Uterus (tissue), 2 donors: ENCODE data around the gene RRAGD.

Experiments used
- POLR2A ChIP-seq, 2 donors: fragments of 450-650 bp; IDR thresholded peaks; one replicate each; pipeline ENCODE4 v1.6.1; 2016; ENCODE audit warnings: antibody characterized with exemption in 2 of 2, mild to moderate bottlenecking in 1 of 2, moderate library complexity in 1 of 2
- TF ChIP-seq, protein P1 (sequence below), 4 experiments: fragments of 200-600 bp in 2 of 4; fragments of 450-650 bp in 2 of 4; sonication (generic) in 2 of 4; IDR thresholded peaks; one replicate each; pipeline ENCODE4 v1.5.1; 2016 to 2019; ENCODE audit warnings: antibody characterized with exemption in 4 of 4, mild to moderate bottlenecking in 2 of 4, moderate library complexity in 1 of 4

- TF ChIP-seq, protein P1, sequence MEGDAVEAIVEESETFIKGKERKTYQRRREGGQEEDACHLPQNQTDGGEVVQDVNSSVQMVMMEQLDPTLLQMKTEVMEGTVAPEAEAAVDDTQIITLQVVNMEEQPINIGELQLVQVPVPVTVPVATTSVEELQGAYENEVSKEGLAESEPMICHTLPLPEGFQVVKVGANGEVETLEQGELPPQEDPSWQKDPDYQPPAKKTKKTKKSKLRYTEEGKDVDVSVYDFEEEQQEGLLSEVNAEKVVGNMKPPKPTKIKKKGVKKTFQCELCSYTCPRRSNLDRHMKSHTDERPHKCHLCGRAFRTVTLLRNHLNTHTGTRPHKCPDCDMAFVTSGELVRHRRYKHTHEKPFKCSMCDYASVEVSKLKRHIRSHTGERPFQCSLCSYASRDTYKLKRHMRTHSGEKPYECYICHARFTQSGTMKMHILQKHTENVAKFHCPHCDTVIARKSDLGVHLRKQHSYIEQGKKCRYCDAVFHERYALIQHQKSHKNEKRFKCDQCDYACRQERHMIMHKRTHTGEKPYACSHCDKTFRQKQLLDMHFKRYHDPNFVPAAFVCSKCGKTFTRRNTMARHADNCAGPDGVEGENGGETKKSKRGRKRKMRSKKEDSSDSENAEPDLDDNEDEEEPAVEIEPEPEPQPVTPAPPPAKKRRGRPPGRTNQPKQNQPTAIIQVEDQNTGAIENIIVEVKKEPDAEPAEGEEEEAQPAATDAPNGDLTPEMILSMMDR (IDR thresholded peaks at IDR 0.05), result no peak
- no peak for TF ChIP-seq POLR2A (IDR thresholded peaks at IDR 0.05)
Observed at GRCh38 chr6:89436226-89436625, 24.2 kb upstream of the RRAGD start.
